Smooth muscle cell of the umbilical artery (primary cell): ENCODE measurements around the gene DOCK11. TPM values are rescaled to one million over a fixed set of nuclear protein-coding genes. Genes with fewer than 3 reads are reported as not detected.

Experiments
- total RNA-seq: library from RNA; depleted of rRNA; stranded (reverse); fragments of >200 nt; gene quantifications from 2 replicates; pipeline ENCODE4 v1.2.3, GENCODE V29; 2014

DOCK11 gene
- 29.7 and 32.7 TPM in 2 replicates for total RNA-seq

DNA sequence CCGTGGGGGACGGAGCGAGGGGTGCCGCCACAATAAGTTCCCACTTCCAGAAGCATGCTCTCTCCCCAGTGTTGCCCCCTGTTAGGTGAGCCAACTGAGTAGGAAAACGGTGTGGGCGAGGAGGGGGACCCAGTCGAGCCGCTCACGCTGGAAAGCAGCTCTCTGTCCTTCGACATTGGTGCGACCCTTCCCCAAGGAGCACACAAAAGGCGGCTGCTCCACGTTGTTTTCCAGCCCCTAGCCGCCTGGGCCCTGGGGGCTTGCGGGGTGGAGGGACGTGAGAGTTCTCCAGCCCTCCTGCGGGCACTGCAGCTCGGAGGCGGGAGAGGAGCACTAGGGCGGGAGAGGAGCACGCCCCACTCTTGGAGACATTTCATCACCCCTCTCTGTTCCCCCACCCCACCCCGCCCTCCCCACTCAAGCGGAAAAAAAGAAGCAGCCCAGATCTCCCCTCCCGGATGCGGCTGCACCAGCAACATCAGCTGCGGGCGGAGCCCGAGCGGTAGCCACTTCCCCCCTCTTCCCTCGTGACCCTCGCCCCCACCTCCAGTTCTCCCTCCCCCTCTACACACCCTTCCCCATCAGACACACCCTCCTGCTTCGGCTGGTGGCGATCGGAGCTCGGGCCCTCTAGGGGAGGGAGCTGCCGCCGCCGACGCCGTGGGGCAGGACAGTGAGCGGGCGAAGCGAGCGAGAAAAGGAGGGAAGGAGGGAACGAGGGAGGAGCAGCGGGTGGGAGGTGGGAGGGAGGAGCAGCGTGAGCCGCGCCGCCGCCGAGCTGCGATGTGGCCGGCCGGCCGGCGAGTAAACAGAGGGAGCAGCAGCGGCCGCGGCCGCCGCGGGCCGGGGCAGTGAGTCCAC, at the start of gene DOCK11:
TSS of gene DOCK11 (plus strand) at position 755 of the 861 bp plus-strand sequence. CDS start 157 bp downstream, outside the sequence.

DNA sequence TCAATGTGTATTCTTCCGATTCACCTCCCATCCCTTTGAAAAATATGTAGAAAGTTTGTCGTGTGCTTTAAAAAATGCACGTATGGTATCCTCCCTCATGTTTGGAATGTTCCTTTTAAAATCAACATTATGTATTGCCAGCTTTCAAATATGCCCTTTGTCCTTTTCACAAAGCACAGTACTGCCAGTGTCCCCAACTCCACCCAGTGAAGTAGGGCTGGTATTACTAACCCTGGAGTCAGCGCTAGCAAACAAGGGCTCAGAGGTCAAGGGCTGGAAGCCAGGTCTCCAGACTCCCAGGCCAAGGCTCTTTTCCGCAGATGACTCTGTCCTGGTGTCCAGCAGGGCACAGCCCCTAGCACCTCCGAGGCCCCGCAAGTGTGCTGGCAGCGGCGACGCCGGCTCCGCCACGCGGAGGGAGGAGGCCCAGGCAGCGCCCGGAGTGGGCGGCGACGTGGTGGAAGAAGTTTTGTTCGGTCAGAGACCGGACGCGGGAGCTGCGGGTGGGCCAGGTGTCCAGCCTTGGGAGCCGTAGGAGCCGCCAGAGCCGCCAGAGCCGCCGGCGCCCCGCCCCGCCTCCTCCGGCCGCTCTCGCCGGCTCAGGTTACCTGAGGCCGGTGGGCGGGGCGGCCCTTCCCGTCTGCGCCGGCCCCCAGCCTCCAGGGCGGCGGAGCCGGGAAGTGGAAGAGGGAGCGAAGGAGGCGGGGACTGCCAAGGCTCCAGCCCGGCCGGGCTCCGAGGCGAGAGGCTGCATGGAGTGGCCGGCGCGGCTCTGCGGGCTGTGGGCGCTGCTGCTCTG, 231.5 kb downstream of the DOCK11 start, which contains the start of gene IL13RA1:
TSS of gene IL13RA1 (plus strand) at position 720 of the 799 bp plus-strand sequence. CDS start at position 753, 33 bp downstream.

Other genes with a start within 250 kb of the DOCK11 start
- 17.8 and 25.7 TPM in 2 replicates for gene WDR44, start 149.7 kb upstream of the DOCK11 start, total RNA-seq
- 82.7 and 96.5 TPM in 2 replicates for gene IL13RA1, start 231.8 kb downstream of the DOCK11 start, total RNA-seq